MM.1S (cell line): Measurements from ENCODE around the gene SP6.

Experiments used
- DNase-seq: peaks from one replicate; pipeline ENCODE4 v3.0.0-alpha.2; 2015
- H2AFZ ChIP-seq: fragments of 300-600 bp; sonication (generic); 2 replicates; pipeline ENCODE4 v1.6.0; 2016; ENCODE audit warnings: antibody characterized with exemption, low read length
- H3F3A ChIP-seq: fragments of 300-600 bp; sonication (generic); 2 replicates; pipeline ENCODE4 v1.6.1; 2016; ENCODE audit warnings: mild to moderate bottlenecking, antibody characterized with exemption, low read length, moderate library complexity, mixed read lengths; ENCODE audit not compliant: insufficient read depth
- H3K27ac ChIP-seq: fragments of 300-600 bp; sonication (generic); 2 replicates; pipeline ENCODE4 v1.5.1; 2016; ENCODE audit warnings: mild to moderate bottlenecking, low read length
- H3K27me3 ChIP-seq: fragments of 300-600 bp; sonication (generic); replicated peaks from 2 replicates; pipeline ENCODE4 v1.6.0; 2016; ENCODE audit warnings: low read length; ENCODE audit not compliant: insufficient read depth
- H3K36me3 ChIP-seq: fragments of 300-600 bp; sonication (generic); replicated peaks from 2 replicates; pipeline ENCODE4 v1.6.1; 2016; ENCODE audit warnings: mild to moderate bottlenecking, low read length, mixed read lengths; ENCODE audit not compliant: insufficient read depth
- H3K4me1 ChIP-seq: fragments of 300-600 bp; sonication (generic); 2 replicates; pipeline ENCODE4 v1.6.1; 2016; ENCODE audit warnings: low read length, mixed read lengths
- H3K4me2 ChIP-seq: fragments of 300-600 bp; sonication (generic); 2 replicates; pipeline ENCODE4 v1.6.0; 2016; ENCODE audit warnings: low read depth, low read length
- H3K4me3 ChIP-seq: fragments of 300-600 bp; sonication (generic); 2 replicates; pipeline ENCODE4 v1.5.1; 2016; ENCODE audit warnings: low read length, mixed read lengths
- H3K79me2 ChIP-seq: fragments of 300-600 bp; sonication (generic); 2 replicates; pipeline ENCODE4 v1.6.1; 2016; ENCODE audit warnings: mixed run types, low read length, mixed read lengths
- H3K9ac ChIP-seq: fragments of 300-600 bp; sonication (generic); 2 replicates; pipeline ENCODE4 v1.6.1; 2016; ENCODE audit warnings: low read length, mixed read lengths
- H3K9me2 ChIP-seq: fragments of 300-600 bp; sonication (generic); replicated peaks from 2 replicates; pipeline ENCODE4 v1.6.1; 2016; ENCODE audit warnings: mild to moderate bottlenecking, low read length, mixed read lengths; ENCODE audit not compliant: insufficient read depth
- H3K9me3 ChIP-seq: fragments of 300-600 bp; sonication (generic); replicated peaks from 2 replicates; pipeline ENCODE4 v1.6.1; 2016; ENCODE audit warnings: mild to moderate bottlenecking, low read length, mixed read lengths; ENCODE audit not compliant: insufficient read depth
- H4K20me1 ChIP-seq: fragments of 300-600 bp; sonication (generic); 2 replicates; pipeline ENCODE4 v1.6.1; 2016; ENCODE audit warnings: mild to moderate bottlenecking, low read length, moderate library complexity, mixed read lengths; ENCODE audit not compliant: insufficient read depth
- CTCF ChIP-seq: fragments of 300-600 bp; sonication (generic); IDR thresholded peaks from 2 replicates; pipeline ENCODE4 v1.5.1; 2016; ENCODE audit warnings: antibody characterized with exemption, low read length, mixed read lengths
- EZH2 ChIP-seq: fragments of 300-600 bp; sonication (generic); optimal IDR thresholded peaks from 2 replicates; pipeline ENCODE3; 2017; ENCODE audit warnings: low read depth, mild to moderate bottlenecking, antibody characterized with exemption, low read length, mixed read lengths
- EZH2phosphoT487 ChIP-seq: fragments of 300-600 bp; sonication (generic); IDR thresholded peaks from 2 replicates; pipeline ENCODE4 v1.6.1; 2018; ENCODE audit warnings: antibody characterized with exemption, low read length

SP6 gene

GRCh38 chr17:47871048-47871447 lies 20.1 kb upstream of the SP6 start:
- no peaks in the 10 kb centered on the region for H3K9me3 ChIP-seq
- DNase-seq = no peak
- H3F3A ChIP-seq = no peaks in the 10 kb centered on the region
- no peak for TF ChIP-seq CTCF
- TF ChIP-seq EZH2 = no peak
- TF ChIP-seq EZH2phosphoT487 = no peak
- no peak overlapping the region for H3K4me3 ChIP-seq
- H3K27ac ChIP-seq = no peak overlapping the region
- no peak overlapping the region for H2AFZ ChIP-seq
- no peaks in the 10 kb centered on the region for H3K79me2 ChIP-seq
- H3K27me3 ChIP-seq = peaks cover 98% of the 10 kb centered on the region
- no peak overlapping the region for H3K4me2 ChIP-seq
- H3K9ac ChIP-seq = no peak overlapping the region
- H3K36me3 ChIP-seq = no peaks in the 10 kb centered on the region
- no peaks in the 10 kb centered on the region for H3K4me1 ChIP-seq
- H3K9me2 ChIP-seq = no peaks in the 10 kb centered on the region
- H4K20me1 ChIP-seq = no peaks in the 10 kb centered on the region

GRCh38 chr17:47870056-47870455 lies 19.1 kb upstream of the SP6 start:
- Histone ChIP-seq H3K27ac (no peak overlapping the region), H3K4me2 (no peak overlapping the region)
- no peak for DNase-seq

GRCh38 chr17:47869114-47869513 lies 18.2 kb upstream of the SP6 start:
- no peaks in the 10 kb centered on the region for H3K79me2 ChIP-seq
- H2AFZ ChIP-seq = no peak overlapping the region
- DNase-seq = no peak
- no peaks in the 10 kb centered on the region for H4K20me1 ChIP-seq
- no peaks in the 10 kb centered on the region for H3K9me3 ChIP-seq
- H3K4me1 ChIP-seq = peaks cover 12% of the 10 kb centered on the region
- peaks cover 5% of the 10 kb centered on the region; the same call in 1 of the 2 replicates for H3F3A ChIP-seq
- peaks cover 89% of the 10 kb centered on the region for H3K27me3 ChIP-seq
- TF ChIP-seq EZH2 (no peak), CTCF (no peak), EZH2phosphoT487 (no peak)
- H3K4me2 ChIP-seq = no peak overlapping the region
- no peak overlapping the region for H3K27ac ChIP-seq
- H3K4me3 ChIP-seq = no peak overlapping the region
- no peak overlapping the region for H3K9ac ChIP-seq
- H3K9me2 ChIP-seq = no peaks in the 10 kb centered on the region
- H3K36me3 ChIP-seq = no peaks in the 10 kb centered on the region

More at GRCh38 chr17:47870056-47870455, 19.1 kb upstream of the SP6 start:
- no peaks in the 10 kb centered on the region for H4K20me1 ChIP-seq
- no peak overlapping the region for H2AFZ ChIP-seq
- H3K36me3 ChIP-seq = no peaks in the 10 kb centered on the region
- H3K4me1 ChIP-seq = peaks cover 5% of the 10 kb centered on the region
- no peaks in the 10 kb centered on the region for H3K9me2 ChIP-seq
- no peak overlapping the region for H3K9ac ChIP-seq
- peaks cover 98% of the 10 kb centered on the region for H3K27me3 ChIP-seq
- no peaks in the 10 kb centered on the region for H3K9me3 ChIP-seq
- no peaks in the 10 kb centered on the region for H3K79me2 ChIP-seq
- H3F3A ChIP-seq = peaks cover 1% of the 10 kb centered on the region; the same call in 1 of the 2 replicates
- no peak overlapping the region for H3K4me3 ChIP-seq
- TF ChIP-seq CTCF (no peak), EZH2phosphoT487 (no peak), EZH2 (no peak)
